OCI-LY3 (cell line): ENCODE data around the gene ANKRD49.

Source experiments
- H2AFZ ChIP-seq: fragments of 200-600, 300-600 bp; shearing (Covaris generic); 2 replicates; pipeline ENCODE4 v1.6.0; 2014; ENCODE audit warnings: antibody characterized with exemption, low read depth, low read length
- H3K27ac ChIP-seq: fragments of 200-600, 300-600 bp; sonication (generic); 2 replicates; pipeline ENCODE4 v1.5.1; 2014; ENCODE audit warnings: mild to moderate bottlenecking, low read length, moderate library complexity, mixed read lengths
- H3K27me3 ChIP-seq: fragments of 200-600, 300-600 bp; sonication (generic); 2 replicates; pipeline ENCODE4 v1.6.1; 2014; ENCODE audit warnings: low read depth, low read length, mixed read lengths
- H3K36me3 ChIP-seq: fragments of 200-600, 300-600 bp; sonication (generic); replicated peaks from 2 replicates; pipeline ENCODE3; 2014; ENCODE audit warnings: low read depth, low read length, mixed read lengths
- H3K4me1 ChIP-seq: fragments of 300-600, 200-600 bp; sonication (generic); 2 replicates; pipeline ENCODE4 v1.6.1; 2014; ENCODE audit warnings: low read length, mixed read lengths
- H3K4me2 ChIP-seq: fragments of 200-600, 300-600 bp; sonication (generic); 2 replicates; pipeline ENCODE4 v1.6.1; 2014; ENCODE audit warnings: low read length, mixed read lengths
- H3K4me3 ChIP-seq: fragments of 300-600, 200-600 bp; sonication (generic); 2 replicates; pipeline ENCODE4 v1.5.1; 2014; ENCODE audit warnings: antibody characterized with exemption, mild to moderate bottlenecking, low read length, moderate library complexity
- H3K79me2 ChIP-seq: fragments of 300-600, 200-600 bp; shearing (Covaris generic); 2 replicates; pipeline ENCODE4 v1.6.1; 2014; ENCODE audit warnings: mild to moderate bottlenecking, low read length, mixed read lengths
- H3K9ac ChIP-seq: fragments of 300-600, 200-600 bp; shearing (Covaris generic); 2 replicates; pipeline ENCODE4 v1.6.0; 2014; ENCODE audit warnings: mild to moderate bottlenecking, low read length, moderate library complexity
- H3K9me3 ChIP-seq: fragments of 200-600, 300-600 bp; shearing (Covaris generic); 2 replicates; pipeline ENCODE4 v1.6.1; 2014; ENCODE audit warnings: low read length, mixed read lengths; ENCODE audit not compliant: insufficient read depth
- H4K20me1 ChIP-seq: fragments of 200-600, 300-600 bp; sonication (generic); 2 replicates; pipeline ENCODE4 v1.6.1; 2016; ENCODE audit warnings: low read length, mixed read lengths; ENCODE audit not compliant: insufficient read depth
- EZH2phosphoT487 ChIP-seq: fragments of 200-600 bp; shearing (Covaris generic); IDR thresholded peaks from 2 replicates; pipeline ENCODE4 v1.6.1; 2018; ENCODE audit warnings: antibody characterized with exemption, mixed run types, low read depth
- TF ChIP-seq, protein P1 (sequence below): fragments of 200-600, 300-600 bp; sonication (generic); IDR thresholded peaks from 2 replicates; pipeline ENCODE4 v1.5.1; 2014; ENCODE audit warnings: antibody characterized with exemption, low read length, low read depth

ANKRD49 gene

DNA sequence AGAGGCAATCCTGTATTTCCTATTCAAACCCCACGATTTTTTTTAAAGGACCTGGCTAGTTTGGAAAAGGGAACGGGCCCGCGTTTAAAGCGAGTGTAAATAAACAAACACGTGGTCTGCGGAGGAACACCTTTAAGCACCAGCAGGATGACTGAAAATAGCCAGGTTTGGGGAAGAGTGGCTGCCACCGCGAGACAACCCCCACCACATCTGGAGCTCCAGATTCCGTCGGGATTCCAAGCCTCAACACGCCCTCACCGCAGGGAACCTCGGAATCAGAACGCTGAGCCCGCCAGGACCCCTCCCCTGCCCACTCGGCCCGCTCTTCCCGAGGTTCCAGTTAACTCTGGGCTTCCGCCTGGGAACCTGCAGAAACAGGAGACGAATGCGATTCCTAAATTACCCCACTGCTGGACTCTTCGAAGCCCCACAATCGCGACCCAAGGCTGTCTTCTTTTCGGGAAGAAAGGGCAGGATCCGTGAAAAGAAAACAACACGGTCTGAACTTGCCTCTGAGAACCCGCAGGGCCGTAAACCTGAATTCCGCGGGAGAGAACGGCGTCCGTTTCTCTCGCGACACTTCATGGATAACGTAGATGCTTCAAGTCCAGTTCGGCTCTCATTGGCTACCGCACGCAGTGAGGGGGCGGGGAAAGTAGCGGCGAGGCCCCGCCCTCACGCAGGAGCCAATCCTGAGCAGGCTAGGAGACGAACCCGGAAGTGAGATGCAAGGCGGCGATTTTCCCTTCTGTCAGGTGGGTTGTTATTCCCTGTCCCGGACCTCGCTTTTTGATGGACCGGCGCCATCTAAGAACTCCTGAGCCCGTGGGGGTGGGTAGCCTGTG, at the start of gene ANKRD49, which contains the start of gene MRE11:
Gene ANKRD49 (plus strand): TSS at position 704 of the 845 bp plus-strand sequence. CDS start 2,710 bp downstream, outside the sequence.
Gene MRE11 (minus strand): TSS at position 564 of the 845 bp plus-strand sequence. CDS start 1,043 bp downstream, outside the sequence.
- TF ChIP-seq, protein P1, sequence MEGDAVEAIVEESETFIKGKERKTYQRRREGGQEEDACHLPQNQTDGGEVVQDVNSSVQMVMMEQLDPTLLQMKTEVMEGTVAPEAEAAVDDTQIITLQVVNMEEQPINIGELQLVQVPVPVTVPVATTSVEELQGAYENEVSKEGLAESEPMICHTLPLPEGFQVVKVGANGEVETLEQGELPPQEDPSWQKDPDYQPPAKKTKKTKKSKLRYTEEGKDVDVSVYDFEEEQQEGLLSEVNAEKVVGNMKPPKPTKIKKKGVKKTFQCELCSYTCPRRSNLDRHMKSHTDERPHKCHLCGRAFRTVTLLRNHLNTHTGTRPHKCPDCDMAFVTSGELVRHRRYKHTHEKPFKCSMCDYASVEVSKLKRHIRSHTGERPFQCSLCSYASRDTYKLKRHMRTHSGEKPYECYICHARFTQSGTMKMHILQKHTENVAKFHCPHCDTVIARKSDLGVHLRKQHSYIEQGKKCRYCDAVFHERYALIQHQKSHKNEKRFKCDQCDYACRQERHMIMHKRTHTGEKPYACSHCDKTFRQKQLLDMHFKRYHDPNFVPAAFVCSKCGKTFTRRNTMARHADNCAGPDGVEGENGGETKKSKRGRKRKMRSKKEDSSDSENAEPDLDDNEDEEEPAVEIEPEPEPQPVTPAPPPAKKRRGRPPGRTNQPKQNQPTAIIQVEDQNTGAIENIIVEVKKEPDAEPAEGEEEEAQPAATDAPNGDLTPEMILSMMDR, result no peak
- TF ChIP-seq EZH2phosphoT487, result no peak
- H3K36me3 ChIP-seq, result peaks cover 31% of the 10 kb centered on the region
- H3K27ac ChIP-seq, result peak within 1 kb of the TSS; percentile 53
- peak within 1 kb of the TSS; percentile 85 for H3K4me2 ChIP-seq
- no peaks in the 10 kb centered on the region for H3K27me3 ChIP-seq
- H3K9ac ChIP-seq, result peak within 1 kb of the TSS; percentile 89
- no peaks in the 10 kb centered on the region for H3K9me3 ChIP-seq
- no peaks in the 10 kb centered on the region for H4K20me1 ChIP-seq
- peak within 1 kb of the TSS; percentile 83 for H2AFZ ChIP-seq
- H3K4me1 ChIP-seq, result peaks cover 21% of the 10 kb centered on the region
- peak within 1 kb of the TSS; percentile 86 for H3K4me3 ChIP-seq
- peaks cover 47% of the 10 kb centered on the region for H3K79me2 ChIP-seq

GRCh38 chr11:94445641-94446040, 48.1 kb upstream of the ANKRD49 start:
- Histone ChIP-seq H3K27me3 (no peaks in the 10 kb centered on the region), H3K79me2 (no peaks in the 10 kb centered on the region), H3K27ac (no peak overlapping the region), H3K4me2 (no peak overlapping the region), H3K4me3 (no peak overlapping the region), H3K9me3 (no peaks in the 10 kb centered on the region), H2AFZ (no peak overlapping the region), H3K36me3 (peaks cover 53% of the 10 kb centered on the region), H3K9ac (no peak overlapping the region), H4K20me1 (no peaks in the 10 kb centered on the region), H3K4me1 (no peaks in the 10 kb centered on the region)
- no peak for TF ChIP-seq EZH2phosphoT487
- TF ChIP-seq, protein P1, result no peak

DNA sequence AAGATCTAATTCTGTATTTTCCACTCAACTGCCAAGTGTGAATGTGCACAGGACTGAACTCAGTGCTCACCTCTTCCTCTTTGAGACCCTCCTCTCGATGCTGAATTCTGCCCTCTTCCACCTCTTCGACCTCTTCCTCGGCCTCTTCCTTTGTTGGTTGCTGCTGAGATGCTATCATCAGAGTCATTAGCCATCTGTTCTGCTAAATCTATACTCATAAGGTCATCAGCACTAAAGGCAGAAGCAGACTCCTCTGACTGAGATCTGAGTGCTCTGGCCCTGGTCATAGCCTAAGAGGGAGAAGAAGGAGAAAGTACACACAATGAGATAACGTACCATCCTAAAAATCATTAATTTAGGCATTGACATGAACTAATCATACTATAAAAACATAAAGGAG, 46.6 kb upstream of the ANKRD49 start:
- Histone ChIP-seq H4K20me1 (no peaks in the 10 kb centered on the region), H3K4me2 (no peak overlapping the region), H3K36me3 (peaks cover 46% of the 10 kb centered on the region), H3K27ac (no peak overlapping the region), H3K9ac (no peak overlapping the region), H3K4me3 (no peak overlapping the region), H2AFZ (no peak overlapping the region), H3K79me2 (no peaks in the 10 kb centered on the region), H3K4me1 (no peaks in the 10 kb centered on the region), H3K27me3 (no peaks in the 10 kb centered on the region), H3K9me3 (no peaks in the 10 kb centered on the region)
- no peak for TF ChIP-seq EZH2phosphoT487
- TF ChIP-seq, protein P1, result no peak

- Histone ChIP-seq H3K9me3 (no peaks in the 10 kb centered on the region), H3K4me3 (no peak overlapping the region), H4K20me1 (no peaks in the 10 kb centered on the region), H3K79me2 (no peaks in the 10 kb centered on the region), H3K9ac (no peak overlapping the region), H2AFZ (no peak overlapping the region), H3K27me3 (no peaks in the 10 kb centered on the region), H3K27ac (no peak overlapping the region), H3K4me1 (no peaks in the 10 kb centered on the region), H3K4me2 (no peak overlapping the region), H3K36me3 (peaks cover 43% of the 10 kb centered on the region)
- TF ChIP-seq EZH2phosphoT487, result no peak
- TF ChIP-seq, protein P1, result no peak
Measured at GRCh38 chr11:94449029-94449428, 44.8 kb upstream of the ANKRD49 start.
